HG02938 (cell line): ENCODE measurements around the gene DIS3L.
"Not testable (repeated sequence)": the region's sequence is repeated elsewhere in the genome, so short reads cannot be mapped to it uniquely, and the experiment has no call there.

Experiments used
- ATAC-seq: cut with Tn5 transposase; IDR thresholded peaks from one replicate; pipeline ENCODE4 v1.9.1; 2021; ENCODE audit warnings: mild to moderate bottlenecking, moderate library complexity; ENCODE audit not compliant: unreplicated experiment

DIS3L gene

GRCh38 chr15:66276546-66276945 is 16.8 kb upstream of the DIS3L start:
- no peak for ATAC-seq

DNA sequence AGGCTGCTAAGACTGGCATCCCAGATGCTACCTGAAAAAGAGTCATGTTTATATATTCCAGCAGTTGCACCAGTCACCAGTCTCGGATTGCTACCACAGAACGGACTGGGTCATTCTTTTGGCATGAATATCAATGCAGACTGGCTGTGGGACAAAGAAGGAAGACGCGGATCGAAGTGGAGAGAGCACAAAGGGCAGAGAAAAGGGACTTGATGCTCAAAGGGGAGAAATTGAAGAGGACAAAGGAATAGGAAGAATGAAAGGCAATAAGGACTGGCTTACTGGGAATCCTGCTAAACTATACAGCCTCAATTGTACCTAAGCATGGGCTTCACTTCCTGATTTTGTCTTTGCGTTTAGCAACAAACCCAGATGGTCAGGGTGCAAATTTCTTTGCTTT is 15.3 kb upstream of the DIS3L start:
- ATAC-seq, result no peak

GRCh38 chr15:66278671-66279070 is 14.7 kb upstream of the DIS3L start:
- ATAC-seq, result no peak

- ATAC-seq, result no peak
Observed at GRCh38 chr15:66284271-66284670, 9.1 kb upstream of the DIS3L start.

DNA sequence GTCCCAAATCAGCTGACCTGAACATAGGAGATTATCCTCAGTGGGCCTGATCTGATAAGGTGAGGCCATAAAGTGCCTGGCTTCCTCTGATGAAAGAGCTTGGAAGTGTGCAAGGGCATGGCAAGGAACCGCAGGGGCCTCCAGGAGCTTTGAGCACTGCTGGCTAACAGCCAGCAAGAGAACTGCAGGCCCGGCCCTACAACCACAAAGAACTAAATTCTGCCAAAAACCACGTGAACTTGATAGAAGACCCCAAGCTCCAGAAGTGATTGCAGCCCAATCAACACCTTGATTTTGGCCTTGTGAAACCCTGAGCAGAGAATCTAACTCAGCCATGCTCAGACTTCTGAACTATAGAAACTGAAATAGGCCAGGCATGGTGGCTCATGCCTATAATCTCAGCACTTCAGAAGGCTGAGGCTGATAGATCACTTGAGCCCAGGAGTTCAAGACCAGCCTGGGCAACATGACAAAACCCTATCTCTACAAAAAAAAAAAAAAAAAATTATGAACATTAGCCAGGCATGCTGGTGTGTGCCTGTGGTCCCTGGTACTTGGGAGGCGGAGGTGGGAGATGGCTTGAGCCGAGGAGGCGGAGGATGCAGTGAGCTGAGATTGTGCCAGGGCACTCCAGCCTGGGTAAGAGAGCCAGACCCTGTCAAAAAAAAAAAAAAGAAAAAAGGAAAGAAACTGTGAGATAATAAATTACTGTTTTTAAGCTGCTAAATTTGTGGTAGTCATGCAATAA is 7.7 kb upstream of the DIS3L start:
- no peak for ATAC-seq

DNA sequence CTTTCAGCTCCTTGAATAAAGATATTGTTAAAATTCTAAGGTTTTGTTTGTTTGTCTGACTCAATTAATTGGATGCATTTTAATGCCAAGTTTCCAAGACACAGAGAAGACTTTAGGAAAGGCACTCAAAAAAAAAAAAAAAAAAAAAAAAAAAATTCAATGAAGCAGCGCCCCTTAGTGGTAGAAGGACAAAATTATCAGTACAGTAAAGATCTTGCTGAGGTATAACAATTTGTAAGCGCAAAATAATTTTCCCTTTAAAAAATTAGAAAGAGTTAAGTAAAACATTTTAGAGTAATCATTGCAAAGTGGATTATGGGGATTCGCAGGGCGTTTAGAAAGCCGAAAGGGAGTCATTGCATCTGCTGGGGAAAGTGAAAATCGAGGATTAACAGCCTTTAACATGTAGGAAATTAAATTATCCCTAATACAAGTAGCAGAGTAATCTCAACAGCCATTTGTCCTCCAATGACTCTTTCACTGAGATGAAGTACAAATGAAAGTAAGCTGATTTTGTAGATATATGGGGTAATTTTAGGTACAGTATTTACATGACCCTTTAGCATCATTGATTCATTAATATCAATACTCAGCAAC is 5.8 kb upstream of the DIS3L start:
- no peak for ATAC-seq

DNA sequence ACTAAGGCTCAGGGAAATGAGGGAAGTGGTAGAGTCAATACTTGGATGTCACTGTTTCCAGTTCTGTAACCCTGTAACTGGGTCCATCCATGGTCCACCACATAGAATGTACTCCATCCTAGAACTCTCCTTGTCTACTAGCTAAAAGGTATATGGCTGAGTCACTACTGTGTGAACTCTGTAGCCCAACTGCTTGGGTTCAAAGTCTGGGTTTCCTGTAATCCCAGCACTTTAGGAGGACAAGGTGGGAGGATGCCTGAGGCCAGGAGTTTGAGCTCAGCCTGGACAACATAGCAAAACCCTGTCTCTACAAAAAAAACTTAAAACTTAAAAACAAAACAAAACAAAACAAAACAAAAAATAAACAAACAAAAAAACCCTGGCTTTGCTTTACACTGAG is 5.3 kb upstream of the DIS3L start:
- ATAC-seq, result no peak

DNA sequence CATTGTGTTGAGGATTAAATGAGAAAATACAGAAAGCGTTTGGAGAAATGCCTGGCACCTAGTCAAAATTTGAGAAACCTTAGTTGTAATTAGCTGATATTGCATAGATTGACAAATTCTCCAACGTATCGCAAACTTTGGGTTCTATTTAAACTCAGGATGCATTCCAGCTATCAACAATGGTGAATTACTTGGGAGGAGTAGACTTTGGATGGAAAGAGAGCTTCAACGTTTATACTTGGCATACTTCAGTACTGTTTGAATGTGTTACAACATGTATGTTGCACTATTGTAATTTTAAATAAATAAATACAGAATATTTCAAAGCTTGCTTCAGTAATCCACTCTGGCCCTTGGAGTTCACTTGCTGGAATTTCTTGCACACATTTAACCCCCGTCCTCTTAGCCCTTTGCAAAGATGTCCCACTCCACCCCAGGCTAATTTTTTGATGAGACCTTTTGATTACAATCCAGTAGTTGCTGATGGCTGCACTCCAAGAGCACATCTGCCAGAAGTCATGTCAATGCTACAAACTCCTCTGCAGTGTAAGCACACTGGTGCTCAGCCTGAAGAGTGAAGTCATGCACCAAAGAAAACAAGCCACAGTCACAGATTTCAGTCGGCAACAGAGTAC is 4.7 kb upstream of the DIS3L start:
- ATAC-seq, result no peak

DNA sequence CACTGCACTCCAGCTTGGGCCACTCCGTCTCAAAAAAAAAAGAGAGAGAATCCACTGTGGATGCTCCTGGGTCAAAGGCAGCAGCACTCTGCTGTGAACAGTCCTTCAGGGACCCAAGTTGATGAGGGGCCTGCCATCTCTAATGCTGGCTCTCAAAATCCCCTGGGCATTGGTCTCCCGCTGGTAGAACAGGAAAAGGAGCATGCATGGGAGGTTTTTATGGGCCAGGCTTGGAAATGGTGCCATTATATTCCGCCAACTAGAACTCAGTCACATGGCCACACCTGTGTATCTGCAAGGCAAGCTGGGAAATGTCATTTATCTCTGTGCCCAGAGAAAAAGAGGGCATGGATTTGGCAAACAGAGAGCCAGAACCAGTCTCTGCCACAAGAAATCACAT is 3.4 kb upstream of the DIS3L start:
- no peak for ATAC-seq

DNA sequence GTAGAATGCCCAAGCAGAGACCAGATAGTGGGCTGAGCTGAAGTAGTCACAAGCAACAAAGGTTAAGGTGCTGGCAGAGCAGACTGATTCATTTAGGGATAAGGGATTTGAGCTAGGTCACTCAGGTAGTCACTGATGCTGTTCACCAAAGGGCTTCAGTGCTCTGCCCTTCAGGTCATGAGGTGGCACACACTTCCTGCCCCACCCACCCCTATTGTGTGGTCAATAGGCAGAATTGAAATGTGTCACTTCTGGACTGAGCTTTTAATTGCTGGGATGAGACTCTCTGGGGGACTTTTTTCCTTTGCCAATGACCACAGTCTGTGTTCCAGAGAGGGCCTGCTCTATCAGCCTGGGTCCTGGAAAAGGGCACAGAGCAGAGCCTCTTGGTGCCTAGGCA is 2.9 kb upstream of the DIS3L start:
- ATAC-seq, result no peak

DNA sequence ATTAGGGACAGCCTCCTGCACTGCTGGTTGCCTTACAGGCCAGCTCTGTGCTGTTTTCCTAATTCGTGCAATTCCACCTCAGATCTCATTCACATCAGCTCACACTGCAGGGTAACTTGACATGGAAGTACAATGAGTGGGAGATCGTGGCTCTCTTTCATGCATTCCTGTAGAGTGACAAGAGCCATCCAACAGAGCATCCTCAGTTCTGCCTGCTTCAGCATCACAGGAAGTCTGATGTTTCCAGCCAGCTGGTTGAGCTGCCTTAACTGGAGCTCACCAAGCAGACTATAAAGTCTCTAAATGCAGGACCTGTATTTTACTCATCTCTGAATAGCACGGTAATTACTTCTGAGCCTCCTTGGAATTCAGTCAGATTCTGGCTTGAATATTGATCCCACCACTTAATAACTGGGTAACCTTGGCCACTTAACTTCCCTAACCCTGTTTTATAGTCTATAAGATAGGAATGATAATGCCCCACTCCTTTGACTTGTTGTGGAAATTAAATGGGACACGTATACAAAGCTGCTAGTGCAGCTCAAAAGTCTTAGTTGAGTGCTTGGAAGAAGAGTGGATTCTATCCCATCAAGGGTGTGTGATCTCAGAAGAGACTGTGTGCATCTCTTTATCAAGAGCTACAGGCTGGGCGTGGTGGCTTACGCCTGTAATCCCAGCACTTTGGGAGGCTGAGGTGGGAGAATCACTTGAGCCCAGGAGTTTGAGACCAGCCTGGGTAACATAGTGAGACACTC is 1.4 kb upstream of the DIS3L start:
- ATAC-seq, result no peak

DNA sequence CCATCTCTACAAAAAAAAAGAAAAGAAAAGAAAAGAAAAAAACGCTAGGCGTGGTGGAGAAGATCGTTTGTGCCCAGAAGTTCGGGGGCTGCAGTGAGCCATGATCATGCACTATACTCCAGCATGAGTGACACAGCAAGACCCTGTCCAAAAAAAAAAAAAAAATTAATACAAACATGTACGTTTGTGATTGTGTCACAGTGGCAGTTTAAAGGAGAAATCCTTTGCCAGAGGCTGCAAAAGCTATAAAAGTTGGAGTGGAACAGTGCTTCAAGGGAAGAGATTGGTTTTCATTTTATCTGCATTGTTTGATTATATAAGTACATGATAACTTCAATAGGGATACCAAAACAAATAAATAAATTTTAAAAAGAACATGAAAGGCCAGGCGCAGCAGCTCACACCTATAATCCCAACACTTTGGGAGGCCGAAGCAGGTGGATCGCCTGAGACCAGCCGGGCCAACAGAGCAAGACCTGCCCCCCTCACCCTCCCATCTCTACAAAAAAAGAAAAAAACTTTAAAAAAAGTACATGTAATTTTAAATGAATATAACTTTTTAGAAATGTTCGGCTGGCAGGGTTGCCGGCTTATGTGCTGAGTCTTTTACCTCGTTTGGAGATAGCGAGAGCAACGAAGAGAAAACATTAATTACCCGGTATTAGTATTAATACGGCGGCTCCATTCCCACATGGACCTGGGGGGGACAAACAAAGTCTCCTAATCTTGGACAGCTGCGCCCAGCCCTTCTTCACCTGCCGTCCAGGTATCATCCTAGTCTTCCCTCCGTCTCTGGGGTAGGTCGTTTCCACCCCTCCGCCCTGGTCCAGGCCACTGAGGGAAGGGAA is 573 bp upstream of the DIS3L start:
- no peak for ATAC-seq

GRCh38 chr15:66294157-66294931 is 976 bp downstream of the DIS3L start:
- ATAC-seq, result peak; percentile 21

GRCh38 chr15:66294932-66295235 is 1.5 kb downstream of the DIS3L start:
- no peak for ATAC-seq

- ATAC-seq, result no peak
Observed at GRCh38 chr15:66296186-66296585, 2.8 kb downstream of the DIS3L start.

DNA sequence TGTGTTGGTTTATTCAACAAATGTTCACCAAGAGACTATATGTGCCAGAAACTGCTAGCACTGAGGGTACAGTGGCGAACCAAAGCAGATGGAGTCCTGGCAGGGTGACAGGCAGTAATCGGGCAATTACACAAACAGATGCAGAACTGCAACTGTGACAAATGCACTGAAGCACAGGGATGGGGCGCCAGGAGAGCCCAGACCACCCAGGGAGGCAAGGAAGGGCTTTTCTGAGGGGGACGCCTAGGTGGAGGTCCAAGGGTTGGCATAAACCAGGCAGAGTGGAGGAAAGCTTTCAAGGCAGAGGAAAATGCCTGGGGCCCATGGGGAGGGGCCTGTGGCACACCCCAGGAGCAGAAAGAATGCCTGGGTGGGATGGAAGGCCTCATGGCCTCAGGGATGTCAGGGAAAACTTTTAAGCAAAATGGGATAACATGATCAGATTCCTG is 5.5 kb downstream of the DIS3L start:
- ATAC-seq, result no peak

- no peak for ATAC-seq
Observed at GRCh38 chr15:66302489-66303278, 9.3 kb downstream of the DIS3L start.

DNA sequence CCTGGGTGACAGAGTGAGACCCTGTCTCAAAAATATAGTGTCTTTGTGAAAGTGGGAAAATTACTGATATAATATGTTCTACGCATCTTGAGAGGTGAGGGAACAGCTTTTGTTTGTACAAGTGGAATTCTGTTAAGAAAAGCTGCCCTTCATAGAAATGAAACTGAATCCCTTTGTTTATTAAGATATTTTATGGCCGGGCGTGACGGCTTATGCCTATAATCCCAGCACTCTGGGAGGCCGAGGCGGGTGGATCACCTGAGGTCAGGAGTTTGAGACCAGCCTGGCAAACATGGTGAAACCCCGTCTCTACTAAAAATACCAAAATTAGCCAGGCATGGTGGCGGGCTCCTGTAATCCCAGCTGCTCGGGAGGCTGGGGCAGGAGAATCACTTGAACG is 11.1 kb downstream of the DIS3L start:
- ATAC-seq, result not testable (repeated sequence)

GRCh38 chr15:66306381-66306780 is 13.0 kb downstream of the DIS3L start:
- no peak for ATAC-seq
